HG02840 (cell line): ENCODE results near the gene AIF1L.

Experiments used
- ATAC-seq: cut with Tn5 transposase; IDR thresholded peaks from one replicate; pipeline ENCODE4 v1.9.1; 2021; ENCODE audit warnings: mild to moderate bottlenecking, moderate library complexity, moderate number of reproducible peaks; ENCODE audit not compliant: unreplicated experiment, low FRiP score

The AIF1L gene

DNA sequence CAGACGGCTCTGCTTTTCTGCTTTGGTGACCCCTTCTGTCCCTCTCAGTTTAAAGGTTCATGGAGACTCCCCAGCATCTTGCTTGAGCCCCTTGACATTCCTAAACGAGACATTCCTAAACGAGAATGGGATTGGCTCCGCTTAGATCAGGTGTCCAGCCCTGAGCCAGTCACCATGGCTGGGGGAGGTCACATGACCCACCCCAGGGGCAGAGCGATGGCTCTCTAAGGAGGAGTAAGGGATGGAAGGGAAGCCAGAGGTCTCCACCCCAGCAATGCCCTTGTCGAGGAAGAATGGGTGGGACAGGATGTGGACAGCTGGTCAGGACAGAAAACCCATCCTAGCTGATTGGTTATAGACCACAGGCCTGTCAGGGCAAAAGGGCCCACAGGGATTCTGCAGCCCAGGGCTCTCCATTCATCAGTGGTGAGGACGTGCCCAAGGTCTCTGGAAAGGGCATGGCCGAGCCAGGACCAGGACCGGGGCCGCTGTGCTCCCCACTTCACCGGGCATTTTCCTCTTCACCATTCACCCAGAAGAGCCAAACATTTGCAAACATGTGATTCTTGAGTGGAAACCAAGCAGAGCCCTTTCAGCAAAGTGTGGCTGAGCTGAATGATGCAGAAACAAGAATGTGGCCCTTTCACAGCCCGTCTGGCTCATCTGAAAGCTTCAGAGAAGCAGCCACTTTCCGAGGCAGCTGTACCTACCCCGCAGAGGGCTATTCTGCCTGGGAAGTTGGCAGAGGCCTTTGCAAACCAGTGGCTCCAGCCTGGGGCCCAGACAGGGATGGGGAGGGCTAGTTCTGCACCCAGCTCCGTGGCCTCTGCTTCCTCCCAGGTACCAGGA is 19.8 kb upstream of the AIF1L start:
- ATAC-seq = no peak

DNA sequence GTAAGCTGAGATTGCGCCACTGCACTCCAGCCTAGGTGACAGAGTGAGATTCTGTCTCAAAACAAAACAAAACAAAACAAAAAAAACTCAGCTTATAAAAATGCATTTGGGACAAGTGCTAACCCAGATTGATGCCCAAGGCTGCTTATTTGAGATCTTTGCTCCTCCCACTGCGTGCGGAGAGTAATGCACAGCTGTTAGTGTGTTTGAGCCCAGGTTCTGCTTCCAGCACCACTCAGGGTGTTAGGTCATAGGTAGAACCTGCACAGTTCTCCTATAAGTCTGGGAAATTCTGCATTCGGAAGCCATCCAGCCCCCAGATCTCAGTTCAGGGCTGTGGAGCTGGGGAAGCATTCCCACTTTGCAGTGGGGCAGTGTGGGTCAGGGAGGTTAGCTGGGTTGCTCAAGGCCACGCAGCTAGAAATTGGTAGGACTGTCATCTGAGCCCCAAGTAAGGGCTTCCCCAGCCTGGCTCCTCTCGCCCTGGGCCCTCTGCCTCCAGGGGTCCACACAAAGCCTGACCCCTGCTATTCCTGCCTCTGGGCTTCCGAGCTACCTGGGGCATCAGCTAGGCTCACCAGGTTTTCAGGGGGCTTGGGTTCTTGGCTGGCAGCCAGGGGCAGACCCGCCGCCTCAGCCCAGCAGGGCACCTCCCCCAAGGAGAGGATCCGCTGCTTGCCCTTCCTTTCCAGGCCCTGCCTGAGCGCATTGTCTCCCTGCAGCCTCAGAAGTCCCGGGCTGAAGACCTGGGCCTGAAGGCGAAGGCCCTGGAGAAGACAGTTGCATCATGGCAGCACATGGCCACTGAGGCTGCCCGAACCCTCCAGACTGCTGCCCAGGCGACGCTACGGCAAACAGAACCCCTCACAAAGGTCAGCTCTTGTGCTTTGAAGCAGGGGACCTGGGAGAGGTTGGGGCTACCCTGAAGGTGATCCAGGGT is 17.6 kb upstream of the AIF1L start:
- no peak for ATAC-seq

DNA sequence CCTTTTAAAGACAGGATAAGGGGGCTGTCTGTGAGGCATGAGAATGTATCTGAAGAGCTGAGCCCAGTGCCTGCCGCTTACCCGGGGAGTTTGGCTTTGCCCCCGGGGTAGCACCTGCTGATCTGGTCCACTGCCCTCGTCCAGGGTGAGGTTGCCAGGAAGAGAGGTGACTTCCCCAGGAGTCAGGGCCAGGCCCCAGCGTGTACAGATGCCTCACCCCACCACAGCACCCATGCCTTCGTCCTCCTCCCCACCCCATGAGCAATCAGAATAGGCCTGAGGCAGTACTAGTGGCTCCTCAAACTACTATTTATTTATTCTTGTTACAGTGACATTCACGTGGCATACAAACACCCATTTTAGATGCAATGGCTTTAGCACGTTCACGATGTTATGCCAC is 15.7 kb upstream of the AIF1L start:
- ATAC-seq = no peak

DNA sequence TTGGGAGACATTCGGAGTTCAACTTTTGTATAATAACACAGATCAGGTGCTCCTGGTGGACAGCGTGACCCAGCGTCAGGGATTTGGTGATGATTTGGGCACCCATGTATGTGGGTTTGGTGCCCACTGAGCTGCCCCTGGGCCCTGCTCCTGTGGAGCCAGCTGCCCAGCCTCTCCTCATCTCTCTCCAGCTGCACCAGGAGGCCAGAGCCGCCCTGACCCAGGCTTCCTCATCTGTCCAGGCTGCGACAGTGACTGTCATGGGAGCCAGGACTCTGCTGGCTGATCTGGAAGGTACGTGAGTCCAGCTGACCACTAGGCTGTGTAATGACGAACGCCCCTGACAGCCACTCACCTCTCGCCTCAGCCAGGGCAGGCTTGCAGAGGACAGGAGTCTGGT is 14.5 kb upstream of the AIF1L start:
- ATAC-seq = no peak

DNA sequence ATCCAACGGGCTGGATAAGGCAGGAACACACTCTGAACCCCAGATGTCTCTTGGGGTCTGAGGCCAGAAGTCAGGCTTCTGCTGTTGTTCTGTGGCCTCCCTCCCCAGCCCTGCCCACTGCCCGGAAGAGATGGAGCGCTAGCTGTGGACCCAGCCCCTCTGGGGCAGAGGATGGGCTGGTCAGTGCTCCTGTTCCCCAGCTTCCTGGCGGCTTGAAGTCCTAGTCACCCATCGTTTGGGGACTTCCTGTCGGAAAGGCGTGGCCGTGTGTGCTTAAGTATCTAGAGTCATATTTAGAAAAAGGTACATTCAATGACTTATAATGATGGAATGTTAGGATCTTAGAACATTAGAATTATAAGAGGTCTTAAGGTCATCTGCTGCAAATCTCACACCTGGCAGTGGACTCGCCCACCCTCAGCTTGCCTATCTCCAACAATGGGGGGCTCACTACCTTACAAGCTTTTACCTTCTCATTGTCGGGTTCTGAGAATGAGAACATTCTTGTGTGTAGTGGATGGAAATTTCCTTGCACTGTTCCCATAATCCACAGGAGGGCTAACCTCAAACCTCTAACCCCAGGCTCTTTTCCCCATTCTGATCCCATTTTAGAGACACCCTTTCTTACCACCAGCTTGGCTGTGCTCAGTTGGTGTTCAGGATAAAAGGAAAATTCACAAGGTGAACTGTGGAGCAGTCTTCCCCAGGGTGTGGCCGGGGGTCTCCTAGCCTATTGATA is 13.4 kb upstream of the AIF1L start:
- ATAC-seq = no peak

DNA sequence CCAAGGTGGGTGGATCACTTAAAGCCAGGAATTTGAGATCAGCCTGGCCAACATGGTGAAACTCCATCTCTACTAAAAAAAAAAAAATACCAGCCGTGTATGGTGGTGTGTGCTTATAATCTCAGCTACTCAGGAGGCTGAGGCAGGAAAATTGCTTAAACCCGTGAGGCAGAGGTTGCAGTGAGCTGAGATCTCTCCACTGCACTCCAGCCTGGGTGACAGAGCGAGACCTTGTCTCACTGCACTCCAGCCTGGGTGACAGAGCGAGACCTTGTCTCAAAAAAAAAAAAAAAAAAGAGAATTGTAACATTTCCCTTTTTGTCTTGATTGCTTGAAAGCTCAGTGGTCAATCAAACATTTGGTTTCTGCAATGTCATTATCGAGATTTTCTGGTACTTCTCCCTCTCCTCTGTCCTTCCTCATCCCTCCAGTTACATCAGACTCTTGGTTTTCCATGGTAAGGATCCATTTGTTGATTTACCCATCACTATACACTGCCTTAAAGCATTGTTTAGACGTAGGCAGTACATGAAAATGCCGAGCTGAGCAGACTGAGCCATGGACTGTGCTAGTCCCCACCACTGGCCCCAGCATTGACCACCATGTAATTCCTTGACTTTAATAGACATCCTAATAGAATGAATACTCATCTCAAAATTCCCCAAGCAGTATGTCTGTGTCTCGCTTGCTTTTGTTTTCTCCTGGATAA is 11.5 kb upstream of the AIF1L start:
- ATAC-seq = no peak

DNA sequence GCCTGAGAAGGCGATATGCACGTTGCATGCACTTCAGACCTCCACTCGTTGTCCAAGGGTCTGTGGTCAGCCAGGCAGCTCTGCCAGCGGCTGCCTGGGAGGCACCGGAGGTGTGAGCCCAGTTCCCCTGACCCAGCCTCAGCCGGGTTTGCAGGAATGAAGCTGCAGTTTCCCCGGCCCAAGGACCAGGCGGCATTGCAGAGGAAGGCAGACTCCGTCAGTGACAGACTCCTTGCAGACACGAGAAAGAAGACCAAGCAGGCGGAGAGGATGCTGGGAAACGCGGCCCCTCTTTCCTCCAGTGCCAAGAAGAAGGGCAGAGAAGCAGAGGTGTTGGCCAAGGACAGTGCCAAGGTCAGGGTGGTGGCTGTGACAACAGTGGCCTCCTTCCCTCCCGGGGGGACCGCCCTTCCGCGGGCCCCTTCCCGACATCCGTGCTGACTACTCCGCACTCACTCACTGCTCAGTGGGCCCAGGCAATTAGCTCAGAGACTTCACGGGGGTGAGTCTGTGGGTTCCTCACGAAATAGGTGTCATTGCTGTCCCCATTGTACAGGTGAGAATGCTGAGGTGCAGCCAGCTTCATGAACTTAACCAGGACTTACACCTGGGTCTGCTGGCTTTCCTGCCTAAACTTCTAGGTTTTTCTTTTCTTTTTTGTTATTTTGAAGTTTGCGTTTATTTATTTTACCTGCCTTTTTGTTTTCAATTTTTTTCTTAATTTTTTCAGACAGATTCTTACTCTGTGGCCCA is 10.8 kb upstream of the AIF1L start:
- ATAC-seq = no peak

DNA sequence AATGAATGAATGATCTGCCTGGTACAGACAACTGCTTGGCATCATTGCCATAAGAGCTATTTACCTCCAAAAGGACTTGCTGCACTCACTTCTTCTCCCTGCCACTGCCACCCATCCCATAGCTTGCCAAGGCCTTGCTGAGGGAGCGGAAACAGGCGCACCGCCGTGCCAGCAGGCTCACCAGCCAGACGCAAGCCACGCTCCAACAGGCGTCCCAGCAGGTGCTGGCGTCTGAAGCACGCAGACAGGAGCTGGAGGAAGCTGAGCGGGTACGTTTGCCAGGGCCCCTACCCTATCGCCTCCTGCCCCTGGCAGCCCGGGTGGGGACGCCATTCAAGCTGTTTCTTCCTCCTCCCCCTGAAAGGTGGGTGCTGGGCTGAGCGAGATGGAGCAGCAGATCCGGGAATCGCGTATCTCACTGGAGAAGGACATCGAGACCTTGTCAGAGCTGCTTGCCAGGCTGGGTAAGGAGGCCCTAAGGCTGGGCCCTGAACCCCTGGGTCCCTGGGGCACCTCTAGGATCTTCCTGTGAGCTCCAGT is 8.9 kb upstream of the AIF1L start:
- ATAC-seq = no peak

DNA sequence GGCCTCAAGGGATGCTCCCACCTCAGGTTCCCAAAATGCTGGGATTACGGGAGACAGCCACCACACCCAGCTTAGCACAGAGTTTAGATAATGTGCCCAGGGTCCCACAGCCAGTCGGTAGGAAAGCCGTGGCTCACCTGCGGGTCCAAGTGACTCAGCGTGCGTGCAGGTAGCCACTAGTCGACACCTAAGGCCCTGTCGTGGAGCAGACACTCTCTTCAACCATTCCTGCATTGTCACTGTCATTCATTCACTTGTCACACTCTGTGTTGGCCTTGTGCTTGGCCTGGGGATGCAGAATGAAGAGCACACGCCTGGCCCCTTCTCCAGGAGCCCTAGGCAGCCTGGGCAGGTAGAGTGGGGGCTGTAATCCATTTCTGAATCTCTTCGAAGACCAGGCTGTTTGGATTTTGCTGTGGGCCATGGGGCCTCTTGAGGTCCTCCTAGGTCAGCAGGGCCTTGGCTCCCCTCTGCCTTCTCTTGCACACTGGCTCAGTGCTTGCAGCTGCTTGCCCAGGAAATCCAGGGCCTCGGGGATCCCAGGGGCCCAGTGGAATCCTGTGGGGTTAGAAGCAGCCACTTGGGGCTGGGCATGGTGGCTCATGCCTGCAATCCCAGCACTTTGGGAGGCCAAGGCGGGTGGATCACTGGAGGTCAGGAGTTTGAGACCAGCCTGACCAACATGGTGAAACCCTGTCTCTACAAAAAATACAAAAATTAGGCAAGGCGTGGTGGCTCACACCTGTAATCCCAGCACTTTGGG is 6.1 kb upstream of the AIF1L start:
- no peak for ATAC-seq

DNA sequence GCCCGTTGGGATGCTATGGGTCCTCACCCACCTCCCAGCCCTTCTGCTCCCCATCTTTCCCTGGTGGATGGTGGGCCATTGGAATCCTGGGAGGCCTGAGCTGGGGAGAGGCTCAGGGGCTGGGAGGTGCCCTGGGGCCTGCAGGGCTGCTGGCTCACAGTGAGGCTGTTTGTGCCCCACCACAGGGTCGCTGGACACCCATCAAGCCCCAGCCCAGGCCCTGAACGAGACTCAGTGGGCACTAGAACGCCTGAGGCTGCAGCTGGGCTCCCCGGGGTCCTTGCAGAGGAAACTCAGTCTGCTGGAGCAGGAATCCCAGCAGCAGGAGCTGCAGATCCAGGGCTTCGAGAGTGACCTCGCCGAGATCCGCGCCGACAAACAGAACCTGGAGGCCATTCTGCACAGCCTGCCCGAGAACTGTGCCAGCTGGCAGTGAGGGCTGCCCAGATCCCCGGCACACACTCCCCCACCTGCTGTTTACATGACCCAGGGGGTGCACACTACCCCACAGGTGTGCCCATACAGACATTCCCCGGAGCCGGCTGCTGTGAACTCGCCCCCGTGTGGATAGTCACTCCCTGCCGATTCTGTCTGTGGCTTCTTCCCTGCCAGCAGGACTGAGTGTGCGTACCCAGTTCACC is 4.9 kb upstream of the AIF1L start:
- no peak for ATAC-seq

DNA sequence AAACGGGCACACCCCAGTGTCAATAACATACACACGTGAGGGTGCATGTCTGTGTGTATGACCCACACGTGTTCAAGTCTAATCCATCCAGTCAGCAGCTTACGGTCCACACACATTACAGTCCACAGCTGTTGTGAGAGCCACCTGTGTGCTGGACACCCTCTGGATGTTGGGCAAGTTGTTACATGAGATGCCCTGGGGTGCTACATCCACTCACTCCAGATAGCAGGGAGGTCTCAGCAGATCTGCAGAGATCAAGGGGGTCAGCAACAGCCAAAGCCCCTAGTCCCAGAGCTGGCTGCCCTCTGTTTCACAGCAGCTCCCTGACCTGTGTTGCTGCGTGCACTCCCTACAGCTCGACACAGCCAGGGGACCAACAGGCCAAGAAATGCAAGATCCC is 4.3 kb upstream of the AIF1L start:
- ATAC-seq = no peak

DNA sequence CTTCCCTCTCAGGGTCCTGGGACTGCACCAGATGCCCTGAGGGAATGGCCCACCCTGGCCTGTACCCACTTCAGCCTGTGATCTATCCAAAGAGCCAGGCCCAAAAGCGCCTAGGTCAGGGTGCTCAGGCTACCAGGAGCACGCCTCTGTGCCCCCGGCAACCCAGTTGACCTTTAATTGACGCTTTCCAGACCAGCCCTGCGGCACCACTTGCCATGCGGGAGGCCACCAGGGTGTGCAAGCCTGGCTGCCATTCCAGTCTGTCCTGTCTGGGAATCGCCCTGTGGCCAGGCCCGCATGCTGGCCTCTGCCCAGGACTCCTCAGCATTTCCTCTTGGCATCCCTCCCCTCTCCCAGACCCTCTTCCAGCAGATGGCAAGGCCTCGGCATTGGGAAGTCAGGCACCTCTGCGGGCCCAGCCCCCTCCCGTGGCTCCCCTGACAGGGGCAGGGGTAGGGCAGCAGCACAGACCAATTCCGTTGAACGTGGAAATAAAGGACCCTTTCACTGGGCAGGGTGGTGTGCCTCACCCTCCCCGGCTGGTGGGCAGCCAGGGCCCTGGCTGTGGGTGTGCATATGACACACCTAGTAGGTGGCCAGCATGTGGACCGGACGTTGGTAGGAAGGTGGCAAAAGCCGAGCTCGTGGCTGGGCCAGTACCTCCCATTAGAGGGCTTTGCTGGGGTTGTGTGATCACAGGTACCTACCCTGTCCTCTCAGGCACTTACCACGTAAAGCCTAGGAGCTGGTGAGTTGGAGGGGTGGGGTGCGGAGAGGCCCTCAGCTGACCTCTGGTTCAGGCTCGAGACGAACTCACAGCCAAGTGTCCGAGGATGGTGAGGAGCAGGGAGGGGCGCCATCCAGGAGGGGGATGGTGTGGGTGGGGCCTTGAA is 3.5 kb upstream of the AIF1L start:
- no peak for ATAC-seq

DNA sequence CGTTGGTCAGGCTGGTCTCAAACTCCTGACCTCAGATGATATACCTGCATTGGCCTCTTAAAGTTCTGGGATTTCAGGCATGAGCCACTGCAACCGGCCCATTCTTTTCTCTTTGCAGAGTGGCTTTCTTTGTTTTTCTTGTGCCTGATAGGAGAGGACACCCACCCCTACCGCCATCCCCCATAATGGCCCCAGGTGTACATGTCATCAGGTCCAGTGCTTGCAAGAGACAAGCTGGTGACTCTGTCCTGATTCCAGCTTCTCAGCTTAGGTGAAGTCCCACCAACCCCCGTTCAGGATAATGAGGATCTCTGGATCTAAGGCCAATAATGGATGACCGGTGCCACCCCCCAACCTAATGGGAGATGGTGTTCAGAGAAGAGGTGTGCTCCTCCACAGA is 2.3 kb upstream of the AIF1L start:
- ATAC-seq = no peak

DNA sequence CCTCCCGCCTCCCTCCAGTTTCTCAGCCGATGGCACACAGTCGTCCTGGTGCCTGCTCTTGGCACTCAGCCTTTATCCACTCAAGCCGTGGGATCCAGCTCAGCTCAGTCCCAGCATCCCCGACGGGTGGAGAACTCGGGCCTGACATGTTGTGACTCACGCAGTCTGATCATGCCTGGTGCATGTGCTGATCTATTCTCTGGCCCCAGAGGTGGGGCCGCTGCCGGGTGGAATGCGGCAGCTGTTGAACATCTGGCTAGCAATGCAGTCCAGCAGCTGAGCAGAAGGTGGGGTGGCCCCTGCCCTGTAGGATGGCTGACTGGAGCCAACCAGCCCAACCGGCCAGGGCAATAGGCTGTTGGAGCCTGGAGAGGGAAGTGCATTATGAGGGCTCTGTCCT is 1.7 kb upstream of the AIF1L start:
- ATAC-seq = no peak

DNA sequence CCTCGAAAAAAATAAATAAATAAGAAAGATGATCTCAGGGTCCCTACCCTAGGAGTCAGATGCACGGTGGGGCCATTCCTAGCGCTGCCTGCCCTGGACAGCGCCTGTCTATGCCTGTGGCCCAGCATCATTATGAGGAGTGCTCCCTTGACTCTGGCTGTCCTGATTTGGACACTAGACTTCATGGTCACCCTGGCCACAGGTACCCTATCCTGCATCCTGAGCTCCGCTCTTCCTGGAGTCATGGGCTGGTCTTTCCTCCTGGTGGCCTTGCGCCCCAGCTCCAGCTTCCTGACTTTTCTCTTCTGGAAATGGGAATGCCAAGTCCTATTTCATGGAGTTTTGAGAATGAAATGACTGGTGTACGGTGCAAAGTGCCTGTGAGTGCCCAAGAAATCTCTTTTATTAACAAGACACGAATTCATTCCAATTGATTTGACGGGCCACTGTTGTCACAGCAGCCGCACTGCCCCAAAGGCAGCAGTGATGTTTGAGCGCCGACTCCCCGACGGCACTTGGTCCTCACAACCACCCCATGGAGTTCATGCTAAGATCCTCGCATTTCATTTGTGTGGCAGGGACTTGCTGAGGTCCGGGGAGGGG is 564 bp upstream of the AIF1L start:
- ATAC-seq = no peak

DNA sequence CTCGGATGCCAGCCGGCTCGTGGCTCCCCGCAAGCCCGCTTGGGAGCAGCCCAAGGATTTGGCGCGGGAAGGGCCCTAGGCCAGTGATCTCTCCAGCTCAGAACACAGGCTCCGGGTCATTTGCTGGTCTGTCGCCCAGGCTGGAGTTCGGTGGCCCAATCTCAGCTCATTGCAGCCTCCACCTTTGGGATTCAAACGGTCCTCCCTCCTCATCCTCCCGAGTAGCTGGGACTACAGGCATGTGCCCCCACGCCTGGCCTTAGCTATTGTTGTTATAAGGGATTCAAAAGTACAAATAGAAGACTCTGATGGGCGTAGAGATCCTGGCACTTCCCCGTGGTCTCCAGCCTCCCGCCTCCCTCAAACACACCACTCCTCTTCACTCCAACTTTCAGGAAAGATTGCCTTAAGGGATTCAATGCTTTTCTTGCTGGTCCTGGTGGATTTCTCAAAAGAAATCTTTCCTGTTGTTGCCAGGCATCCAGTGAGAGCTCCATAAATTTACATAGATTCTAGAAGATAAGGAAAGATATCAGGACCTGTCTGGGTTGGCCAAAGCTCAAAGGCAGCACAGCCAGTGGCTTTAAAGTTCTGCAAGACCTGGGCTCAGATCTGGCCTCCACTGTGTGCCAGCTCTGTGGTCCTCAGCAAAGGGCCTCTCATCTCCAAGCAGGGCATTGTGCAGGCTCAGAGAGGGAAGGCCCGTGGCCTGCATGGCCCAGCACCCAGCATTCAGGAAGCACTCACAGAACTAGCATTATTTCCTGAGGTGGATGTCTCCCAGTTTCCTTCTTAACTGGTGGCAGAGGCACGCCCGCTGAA is 1.0 kb downstream of the AIF1L start:
- ATAC-seq = no peak
